H1 (cell line): ENCODE measurements around the gene ETS1. TPM values are rescaled to one million over a fixed set of nuclear protein-coding genes. Genes with fewer than 3 reads are reported as not detected.

ENCODE experiments used
- CTCF ChIA-PET: fragments of 300-600 bp; sonication (Branson Sonifier 250); formaldehyde crosslinking; loops from one replicate; lab custom pipeline; 2021; ENCODE audit not compliant: partially characterized antibody; lab: Charles Lee
- POLR2A ChIA-PET: fragments of 300-600 bp; sonication (Branson Sonifier 250); formaldehyde crosslinking; loops from one replicate; lab custom pipeline; 2021; ENCODE audit warnings: inconsistent platforms; ENCODE audit not compliant: partially characterized antibody; lab: Charles Lee
- DNase-seq, 2 experiments: peaks; one replicate each; pipeline versions ENCODE4 v3.0.0 to v3.0.0-alpha.2; 2010 to 2022; ENCODE audit warnings: low spot score in 2 of 2, low read depth in 1 of 2, mixed read lengths in 1 of 2
- FAIRE-seq: peaks from 2 replicates; lab custom pipeline; 2011; peaks lifted over from hg19 to GRCh38; lab: Jason Lieb, UNC
- H2AFZ ChIP-seq: 2 replicates; pipeline ENCODE4 v1.8.1; 2012; ENCODE audit warnings: low read length, inconsistent platforms
- H2AK5ac ChIP-seq: 2 replicates; pipeline ENCODE4 v1.6.1; 2013; ENCODE audit warnings: low read depth, low read length
- H2BK120ac ChIP-seq: replicated peaks from 2 replicates; pipeline ENCODE3; 2013; ENCODE audit warnings: low read depth, low read length, inconsistent platforms
- H2BK12ac ChIP-seq: 2 replicates; pipeline ENCODE4 v1.6.1; 2013; ENCODE audit warnings: low read depth, low read length
- H2BK15ac ChIP-seq: 2 replicates; pipeline ENCODE4 v1.6.1; 2013; ENCODE audit warnings: low read length
- H2BK20ac ChIP-seq: 2 replicates; pipeline ENCODE4 v1.6.1; 2013; ENCODE audit warnings: low read length
- H2BK5ac ChIP-seq: 2 replicates; pipeline ENCODE4 v1.6.1; 2013; ENCODE audit warnings: low read depth, low read length
- H3K14ac ChIP-seq: 2 replicates; pipeline ENCODE4 v1.6.1; 2013; ENCODE audit warnings: inconsistent platforms; ENCODE audit not compliant: insufficient read length
- H3K18ac ChIP-seq: 2 replicates; pipeline ENCODE4 v1.6.1; 2013; ENCODE audit warnings: low read length; ENCODE audit errors: extremely low read depth
- H3K23ac ChIP-seq: 2 replicates; pipeline ENCODE4 v1.6.1; 2013; ENCODE audit warnings: inconsistent platforms; ENCODE audit not compliant: insufficient read length
- H3K23me2 ChIP-seq: 2 replicates; pipeline ENCODE4 v1.6.1; 2013; ENCODE audit warnings: low read depth, low read length
- H3K27ac ChIP-seq: 2 replicates; pipeline ENCODE4 v1.6.1; 2011; ENCODE audit warnings: low read depth, low read length, inconsistent platforms
- H3K27me3 ChIP-seq, 4 experiments: replicated peaks in 1 of 4; 1 replicate in 1 of 4; 2 replicates in 3 of 4; pipeline versions ENCODE4 v1.6.1 to v1.8.1; 2011 to 2013; ENCODE audit warnings: low read length in 3 of 4, mild to moderate bottlenecking in 3 of 4, inconsistent platforms in 2 of 4, mixed read lengths in 2 of 4, moderate library complexity in 1 of 4; ENCODE audit not compliant: control insufficient read depth in 3 of 4, insufficient read depth in 3 of 4; ENCODE audit errors: extremely low read depth in 1 of 4
- H3K36me3 ChIP-seq, 4 experiments: 2 replicates each; pipeline versions ENCODE4 v1.6.1 to v1.8.1; 2011 to 2013; ENCODE audit warnings: mild to moderate bottlenecking in 4 of 4, low read length in 3 of 4, moderate library complexity in 2 of 4, control low read depth in 1 of 4, inconsistent platforms in 1 of 4; ENCODE audit not compliant: insufficient read depth in 4 of 4, control insufficient read depth in 2 of 4
- H3K4ac ChIP-seq: replicated peaks from 2 replicates; pipeline ENCODE3; 2013; ENCODE audit warnings: low read length, low read depth, mixed read lengths, inconsistent platforms; ENCODE audit not compliant: insufficient read length
- H3K4me1 ChIP-seq, 4 experiments: replicated peaks in 1 of 4; 1 replicate in 1 of 4; 2 replicates in 3 of 4; pipeline versions ENCODE4 v1.6.1 to v1.8.1; 2011 to 2013; ENCODE audit warnings: low read length in 3 of 4, inconsistent platforms in 2 of 4, mixed read lengths in 1 of 4; ENCODE audit not compliant: insufficient read depth in 4 of 4, control insufficient read depth in 3 of 4
- H3K4me2 ChIP-seq, 2 experiments: 2 replicates each; pipeline versions ENCODE4 v1.6.1 to v1.8.1; 2011 to 2013; ENCODE audit warnings: low read depth in 2 of 2, low read length in 2 of 2, control low read depth in 1 of 2, inconsistent platforms in 1 of 2, mild to moderate bottlenecking in 1 of 2; ENCODE audit not compliant: insufficient read depth in 1 of 2
- H3K4me3 ChIP-seq, 4 experiments: fragments of 200-600, 300-600 bp in 1 of 4; sonication (generic), shearing (Covaris generic), sonication (Bioruptor Twin) in 1 of 4; 2 replicates each; pipeline versions ENCODE4 v1.5.1 to v1.8.1; 2011 to 2016; ENCODE audit warnings: low read length in 4 of 4, low read depth in 3 of 4, control low read depth in 2 of 4, inconsistent platforms in 2 of 4, mild to moderate bottlenecking in 2 of 4, mixed read lengths in 1 of 4, moderate library complexity in 1 of 4; ENCODE audit not compliant: insufficient read depth in 2 of 4; ENCODE audit errors: extremely low read depth in 1 of 4
- H3K56ac ChIP-seq: replicated peaks from 2 replicates; pipeline ENCODE3; 2013; ENCODE audit warnings: low read depth, mild to moderate bottlenecking, mixed read lengths, low read length, inconsistent platforms; ENCODE audit not compliant: insufficient read length
- H3K79me1 ChIP-seq: 2 replicates; pipeline ENCODE4 v1.6.1; 2013; ENCODE audit warnings: low read depth, low read length, control low read depth
- H3K79me2 ChIP-seq, 2 experiments: 2 replicates each; pipeline versions ENCODE4 v1.6.1 to v1.8.1; 2012 to 2013; ENCODE audit warnings: low read length in 2 of 2, mild to moderate bottlenecking in 2 of 2, inconsistent platforms in 1 of 2; ENCODE audit not compliant: insufficient read depth in 2 of 2, control insufficient read depth in 1 of 2
- H3K9ac ChIP-seq, 4 experiments: replicated peaks in 1 of 4; 1 replicate in 1 of 4; 2 replicates in 3 of 4; pipeline versions ENCODE4 v1.6.1 to v1.8.1; 2011 to 2013; ENCODE audit warnings: low read depth in 3 of 4, low read length in 3 of 4, control low read depth in 2 of 4, mild to moderate bottlenecking in 2 of 4, moderate library complexity in 2 of 4, inconsistent platforms in 1 of 4; ENCODE audit errors: extremely low read depth in 1 of 4
- H3K9me3 ChIP-seq, 2 experiments: 2 replicates each; pipeline versions ENCODE4 v1.6.1 to v1.8.1; 2012 to 2013; ENCODE audit warnings: mild to moderate bottlenecking in 2 of 2, moderate library complexity in 2 of 2, control low read depth in 1 of 2, inconsistent platforms in 1 of 2, low read depth in 1 of 2, low read length in 1 of 2, mixed read lengths in 1 of 2; ENCODE audit not compliant: insufficient read depth in 2 of 2
- H4K20me1 ChIP-seq, 2 experiments: replicated peaks in 1 of 2; 2 replicates each; pipeline versions ENCODE3 to v1.8.1; 2011 to 2013; ENCODE audit warnings: inconsistent platforms in 2 of 2, low read length in 2 of 2, mild to moderate bottlenecking in 1 of 2; ENCODE audit not compliant: insufficient read depth in 2 of 2, control insufficient read depth in 1 of 2
- H4K5ac ChIP-seq: 2 replicates; pipeline ENCODE4 v1.6.1; 2013; ENCODE audit warnings: low read length, low read depth, mixed read lengths, inconsistent platforms; ENCODE audit not compliant: insufficient read length
- H4K8ac ChIP-seq: 2 replicates; pipeline ENCODE4 v1.8.0; 2013; ENCODE audit warnings: mild to moderate bottlenecking, moderate library complexity, low read length, inconsistent platforms; ENCODE audit not compliant: insufficient read depth; ENCODE audit errors: extremely low read depth
- H4K91ac ChIP-seq: replicated peaks from 2 replicates; pipeline ENCODE3; 2013; ENCODE audit warnings: low read length, mixed read lengths, inconsistent platforms; ENCODE audit not compliant: insufficient read length
- CHD1 ChIP-seq: IDR thresholded peaks from 2 replicates; pipeline ENCODE4 v1.6.1; 2012; ENCODE audit warnings: low read depth, low read length, improper control_type of control experiment
- CREB1 ChIP-seq: IDR thresholded peaks from 2 replicates; pipeline ENCODE4 v1.6.1; 2012; ENCODE audit warnings: inconsistent platforms
- EZH2 ChIP-seq: fragments of 200-600 bp; sonication (generic); IDR thresholded peaks from 2 replicates; pipeline ENCODE4 v1.7.1; 2012; ENCODE audit warnings: low read depth, mild to moderate bottlenecking, moderate library complexity, low read length, inconsistent platforms; ENCODE audit not compliant: severe bottlenecking
- KDM5A ChIP-seq: fragments of 200-600 bp; IDR thresholded peaks from 2 replicates; pipeline ENCODE4 v1.7.1; 2012; ENCODE audit warnings: mild to moderate bottlenecking, low read length, inconsistent platforms, mixed read lengths
- SIRT6 ChIP-seq: IDR thresholded peaks from one replicate; pipeline ENCODE4 v1.7.1; 2012; ENCODE audit warnings: low read length, inconsistent platforms
- SP2 ChIP-seq: IDR thresholded peaks from 2 replicates; pipeline ENCODE4 v1.6.1; 2012; ENCODE audit warnings: mild to moderate bottlenecking, low read length, inconsistent platforms
- WGBS, 2 experiments: shearing (Covaris generic) in 1 of 2; methylation state at CpG; one replicate each; pipeline versions ENCODE4 v1.1.6 to v1.1.7; 2013 to 2015; ENCODE audit warnings: low lambda C conversion rate in 2 of 2, mixed read lengths in 2 of 2, inconsistent platforms in 1 of 2, low coverage in 1 of 2, missing lambda C conversion rate in 1 of 2; ENCODE audit not compliant: insufficient replicate concordance in 2 of 2, insufficient coverage in 1 of 2, insufficient read length in 1 of 2; ENCODE audit errors: extremely low coverage in 1 of 2, missing lambda C conversion rate in 1 of 2; 5-methylcytosine and 5-hydroxymethylcytosine counted together
- polyA plus RNA-seq, 7 experiments: library from polyadenylated mRNA; depleted of rRNA in 3 of 7; stranded (reverse) in 5 of 7; unstranded in 2 of 7; fragments of >200 nt in 5 of 7; fragments of 200-250 nt in 2 of 7; gene quantifications; 1 replicate in 5 of 7; 2 replicates in 1 of 7; 4 replicates in 1 of 7; pipeline versions ENCODE4 v1.2.1 to v1.2.3, GENCODE V29; 2011 to 2013; ENCODE audit warnings: missing spikeins in 2 of 7, mixed read lengths in 2 of 7
- total RNA-seq: library from RNA; stranded (reverse); fragmentation: NEBNext Ultra II Directional; extraction: Animal tissue kit (Norgen Biotek cat#: 25700); gene quantifications from 2 replicates; pipeline ENCODE4 v1.2.1, GENCODE V29; 2021
- TF ChIP-seq, protein P1 (sequence below): IDR thresholded peaks from 2 replicates; pipeline ENCODE4 v1.6.1; 2011; ENCODE audit warnings: low read length, improper control_type of control experiment
- TF ChIP-seq, protein P2 (sequence below): IDR thresholded peaks from 2 replicates; pipeline ENCODE4 v1.6.1; 2012; ENCODE audit warnings: inconsistent platforms
- TF ChIP-seq, protein P3 (sequence below): IDR thresholded peaks from 2 replicates; pipeline ENCODE4 v1.6.1; 2012; ENCODE audit warnings: low read length, inconsistent platforms

ETS1 gene
- total and polyA plus RNA-seq, 2 of the 8 experiments (the other 6 are each of a cell fraction or from before 2014, with no cell fraction given) = 10.0 to 35.3 TPM

DNA sequence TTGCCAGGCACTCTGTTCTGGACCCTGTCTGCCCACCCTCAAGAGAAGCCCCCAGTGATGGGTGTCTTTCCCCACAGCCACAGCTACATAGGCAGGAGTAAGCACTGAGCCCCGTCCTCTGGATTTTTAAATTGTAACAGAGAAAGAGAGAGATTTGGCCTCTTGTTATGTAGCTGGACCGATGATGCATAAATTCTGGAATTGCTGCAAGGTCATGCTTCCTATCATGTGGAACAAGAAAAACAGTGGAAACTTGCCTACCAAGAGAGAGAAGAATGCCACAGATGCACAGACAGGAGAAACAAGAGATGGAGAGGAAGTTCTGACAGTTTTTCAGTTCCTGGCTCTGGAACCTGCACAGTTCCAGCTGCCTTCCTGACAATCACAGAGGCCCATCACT is 150.2 kb downstream of the ETS1 start:
- FAIRE-seq (no peak), DNase-seq (no peak)
- no peak overlapping the region for H3K9ac ChIP-seq
- no peaks in the 10 kb centered on the region for H3K23me2 ChIP-seq
- no peaks in the 10 kb centered on the region for H4K20me1 ChIP-seq
- H3K4me3 ChIP-seq = no peak overlapping the region
- no peaks in the 10 kb centered on the region for H3K79me1 ChIP-seq
- H2AK5ac ChIP-seq = no peak overlapping the region
- CTCF ChIA-PET = interaction anchor here (0.6 to 2.1 kb wide), 5 partner anchors 15 to 279 kb away, joined by 3 to 6 read pairs (median 3); no protein-coding TSS in a partner anchor
- no peak overlapping the region for H3K56ac ChIP-seq
- POLR2A ChIA-PET = no interaction called here
- no peak overlapping the region for H3K14ac ChIP-seq
- no peaks in the 10 kb centered on the region for H3K36me3 ChIP-seq
- H2BK120ac ChIP-seq = no peak overlapping the region
- H3K23ac ChIP-seq = no peak overlapping the region
- no peak overlapping the region for H2BK20ac ChIP-seq
- H4K8ac ChIP-seq = no peak overlapping the region
- no peak overlapping the region for H3K4me2 ChIP-seq
- H4K5ac ChIP-seq = no peak overlapping the region
- no peak overlapping the region for H2BK5ac ChIP-seq
- H3K4ac ChIP-seq = no peak overlapping the region
- no peaks in the 10 kb centered on the region for H3K27me3 ChIP-seq
- no peak overlapping the region for H4K91ac ChIP-seq
- H3K4me1 ChIP-seq = no peaks in the 10 kb centered on the region
- H3K27ac ChIP-seq = no peak overlapping the region
- no peaks in the 10 kb centered on the region for H3K79me2 ChIP-seq
- WGBS, 2 experiments = 91% methylated on average over 2 of the region's 2 CpGs; no CpG with 5 or more reads in 1 of the 2 experiments
- no peak overlapping the region for H3K18ac ChIP-seq
- no peak overlapping the region for H2BK12ac ChIP-seq
- H3K9me3 ChIP-seq = peaks cover 0 to 2% of the 10 kb centered on the region in 2 experiments; a peak in 1 of 4 replicates
- 0 out of 2 replicates have a peak overlapping the region, but pooled peaks have one; percentile 30 for H2AFZ ChIP-seq
- H2BK15ac ChIP-seq = no peak overlapping the region
- TF ChIP-seq, protein P1, sequence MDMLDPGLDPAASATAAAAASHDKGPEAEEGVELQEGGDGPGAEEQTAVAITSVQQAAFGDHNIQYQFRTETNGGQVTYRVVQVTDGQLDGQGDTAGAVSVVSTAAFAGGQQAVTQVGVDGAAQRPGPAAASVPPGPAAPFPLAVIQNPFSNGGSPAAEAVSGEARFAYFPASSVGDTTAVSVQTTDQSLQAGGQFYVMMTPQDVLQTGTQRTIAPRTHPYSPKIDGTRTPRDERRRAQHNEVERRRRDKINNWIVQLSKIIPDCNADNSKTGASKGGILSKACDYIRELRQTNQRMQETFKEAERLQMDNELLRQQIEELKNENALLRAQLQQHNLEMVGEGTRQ = no peak
- TF ChIP-seq EZH2 (no peak), SP2 (no peak), SIRT6 (no peak), KDM5A (no peak), CHD1 (no peak), CREB1 (no peak)
- TF ChIP-seq, protein P2, sequence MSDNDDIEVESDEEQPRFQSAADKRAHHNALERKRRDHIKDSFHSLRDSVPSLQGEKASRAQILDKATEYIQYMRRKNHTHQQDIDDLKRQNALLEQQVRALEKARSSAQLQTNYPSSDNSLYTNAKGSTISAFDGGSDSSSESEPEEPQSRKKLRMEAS = no peak
- TF ChIP-seq, protein P3, sequence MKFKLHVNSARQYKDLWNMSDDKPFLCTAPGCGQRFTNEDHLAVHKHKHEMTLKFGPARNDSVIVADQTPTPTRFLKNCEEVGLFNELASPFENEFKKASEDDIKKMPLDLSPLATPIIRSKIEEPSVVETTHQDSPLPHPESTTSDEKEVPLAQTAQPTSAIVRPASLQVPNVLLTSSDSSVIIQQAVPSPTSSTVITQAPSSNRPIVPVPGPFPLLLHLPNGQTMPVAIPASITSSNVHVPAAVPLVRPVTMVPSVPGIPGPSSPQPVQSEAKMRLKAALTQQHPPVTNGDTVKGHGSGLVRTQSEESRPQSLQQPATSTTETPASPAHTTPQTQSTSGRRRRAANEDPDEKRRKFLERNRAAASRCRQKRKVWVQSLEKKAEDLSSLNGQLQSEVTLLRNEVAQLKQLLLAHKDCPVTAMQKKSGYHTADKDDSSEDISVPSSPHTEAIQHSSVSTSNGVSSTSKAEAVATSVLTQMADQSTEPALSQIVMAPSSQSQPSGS = no peak
